ENCODE results near the gene NUP43. TPM values are rescaled to one million over a fixed set of nuclear protein-coding genes. Genes with fewer than 3 reads are reported as not detected.

The NUP43 gene
- total RNA-seq, 1 experiment from 2014 or later, result 79.1 TPM

DNA sequence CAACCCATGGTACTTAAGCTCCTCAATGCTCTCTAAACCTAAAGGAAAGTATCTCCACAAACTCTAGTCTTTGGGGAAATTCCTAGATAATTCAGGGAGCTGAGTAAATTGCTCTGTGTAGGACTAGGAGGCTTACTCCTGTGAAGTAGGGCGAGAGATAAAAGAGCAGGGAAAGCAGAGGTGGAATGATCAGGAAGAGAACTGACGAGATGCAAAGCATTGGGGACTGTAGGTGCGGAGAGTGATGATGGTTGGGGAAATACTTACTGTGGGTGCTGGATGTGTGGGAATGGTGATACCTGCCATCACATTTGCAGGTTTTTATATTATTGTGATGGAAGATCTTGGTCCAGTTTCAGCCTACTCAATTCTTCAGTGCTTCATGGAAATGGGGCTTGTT lies 26.8 kb downstream of the NUP43 start:
- Mint-ChIP-seq H3K9me3 (no peaks in the 10 kb centered on the region), H3K27me3 (ENCODE audit: low read depth) (no peaks in the 10 kb centered on the region), H3K4me1 (peaks cover 17% of the 10 kb centered on the region), H3K4me3 (no peak overlapping the region), H3K36me3 (peaks cover 3% of the 10 kb centered on the region; the same call in 1 of the 2 replicates), H3K27ac (peak overlapping the region; percentile 31)
- no peak for TF ChIP-seq IRF2 (CRISPR knock-in tag; IDR thresholded peaks at IDR 0.05; ENCODE audit: borderline replicate concordance, low read depth)
- no peak for TF ChIP-seq ZNF416 (CRISPR knock-in tag; IDR thresholded peaks at IDR 0.05)
- no peak for TF ChIP-seq ZNF219 (CRISPR knock-in tag; IDR thresholded peaks at IDR 0.05; ENCODE audit: borderline replicate concordance)
- no peak for TF ChIP-seq ELF4 (CRISPR knock-in tag; IDR thresholded peaks at IDR 0.05; ENCODE audit: low read depth)
- DNase-seq (ENCODE audit: low spot score), result no peak
- no peak for ATAC-seq
- ChIA-PET CTCF (no interaction called here), POLR2A (no interaction called here)

DNA sequence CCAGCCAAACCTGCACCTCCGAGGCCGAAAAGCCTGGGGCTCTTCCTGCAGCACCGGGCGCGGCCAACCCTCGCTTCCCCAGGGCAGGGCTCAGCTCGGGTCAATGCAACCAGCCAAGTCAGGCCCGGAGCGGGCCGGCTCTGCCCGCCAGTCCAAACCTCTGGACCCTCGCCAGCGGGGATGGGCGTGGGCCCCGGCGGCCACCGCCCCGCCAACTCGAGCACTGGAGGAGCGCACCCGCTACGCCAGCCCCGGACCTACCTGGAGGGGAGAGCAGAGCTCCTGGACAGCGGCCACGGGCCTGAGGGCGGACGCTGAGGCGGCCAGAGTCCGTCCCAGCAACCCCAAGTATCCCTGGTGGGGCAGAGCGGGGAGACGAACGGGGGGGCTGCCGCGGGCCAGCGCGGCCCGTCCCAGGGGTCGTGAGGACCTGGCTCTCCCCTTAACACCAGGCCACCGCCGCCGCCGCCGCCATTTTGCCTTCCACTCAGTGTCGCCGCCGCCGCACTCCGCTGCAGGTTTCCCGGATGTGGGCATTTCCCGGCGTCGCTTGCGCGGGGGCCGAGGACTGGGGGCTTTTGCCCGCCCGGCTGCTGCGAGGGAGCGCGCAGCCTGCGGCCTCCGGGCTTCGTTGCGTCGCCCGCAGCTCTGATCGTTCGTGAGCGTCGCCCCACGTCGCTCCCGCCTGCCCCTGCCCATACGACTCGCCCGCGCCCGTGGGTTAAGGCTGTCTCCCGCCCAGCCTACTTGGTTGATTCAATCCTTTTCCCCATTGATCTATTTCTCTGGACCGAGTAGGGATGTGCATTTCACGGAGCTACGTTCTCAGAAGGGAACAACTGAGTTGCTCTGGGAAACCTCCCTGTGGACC lies 28.5 kb downstream of the NUP43 start, which contains the start of gene LATS1:
TSS of gene LATS1 (minus strand) at position 514 of the 871 bp plus-strand sequence. CDS start 15,975 bp downstream, outside the sequence.
- ATAC-seq, result peak; percentile 87
- Mint-ChIP-seq H3K4me1 (peaks cover 17% of the 10 kb centered on the region), H3K27me3 (ENCODE audit: low read depth) (no peaks in the 10 kb centered on the region), H3K4me3 (peak within 1 kb of the TSS; percentile 84), H3K36me3 (0 out of 2 replicates have a peak, but pooled peaks cover under 1% of the 10 kb centered on the region), H3K9me3 (no peaks in the 10 kb centered on the region), H3K27ac (peak within 1 kb of the TSS; percentile 93)
- peak; percentile 85 for DNase-seq (ENCODE audit: low spot score)
- ChIA-PET POLR2A (interaction anchor here (0.5 to 1.3 kb wide), 6 partner anchors 13 to 70 kb away, joined by 3 to 4 read pairs (median 3); partner anchors contain the start of gene PCMT1), CTCF (interaction anchor here (0.8 to 1.5 kb wide), 3 partner anchors 15 to 364 kb away, joined by 3 to 5 read pairs (median 4); partner anchors contain the start of gene NUP43)
- 0 out of 2 replicates have a peak, but pooled peaks have one; percentile 41 for TF ChIP-seq SMAD4 (CRISPR knock-in tag; IDR thresholded peaks at IDR 0.05)
- TF ChIP-seq IRF2 (CRISPR knock-in tag; IDR thresholded peaks at IDR 0.05; ENCODE audit: borderline replicate concordance, low read depth), result no peak
- TF ChIP-seq MXD4 (CRISPR knock-in tag; IDR thresholded peaks at IDR 0.05; ENCODE audit: borderline replicate concordance), result no peak
- TF ChIP-seq HMGA2 (CRISPR knock-in tag; IDR thresholded peaks at IDR 0.05), result no peak
- TF ChIP-seq NFATC4 (CRISPR knock-in tag; IDR thresholded peaks at IDR 0.05), result no peak
- TF ChIP-seq, protein P1, sequence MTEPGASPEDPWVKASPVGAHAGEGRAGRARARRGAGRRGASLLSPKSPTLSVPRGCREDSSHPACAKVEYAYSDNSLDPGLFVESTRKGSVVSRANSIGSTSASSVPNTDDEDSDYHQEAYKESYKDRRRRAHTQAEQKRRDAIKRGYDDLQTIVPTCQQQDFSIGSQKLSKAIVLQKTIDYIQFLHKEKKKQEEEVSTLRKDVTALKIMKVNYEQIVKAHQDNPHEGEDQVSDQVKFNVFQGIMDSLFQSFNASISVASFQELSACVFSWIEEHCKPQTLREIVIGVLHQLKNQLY (CRISPR knock-in tag; IDR thresholded peaks at IDR 0.05), result no peak
- no peak for TF ChIP-seq ZNF138 (CRISPR knock-in tag; conservative IDR thresholded peaks at IDR 0.05)
- TF ChIP-seq SP1 (CRISPR knock-in tag; conservative IDR thresholded peaks at IDR 0.05), result peak; percentile 52; the same call in 1 of the 2 replicates
- TF ChIP-seq JUN (CRISPR knock-in tag; IDR thresholded peaks at IDR 0.05), result no peak; the same call in 1 of the 2 replicates
- 0 out of 2 replicates have a peak, but pooled peaks have one; percentile 58 for TF ChIP-seq EMX1 (CRISPR knock-in tag; IDR thresholded peaks at IDR 0.05)
- TF ChIP-seq RORB (CRISPR knock-in tag; IDR thresholded peaks at IDR 0.05), result no peak
- TF ChIP-seq NR1H2 (CRISPR knock-in tag; IDR thresholded peaks at IDR 0.05), result no peak
- TF ChIP-seq, protein P2, sequence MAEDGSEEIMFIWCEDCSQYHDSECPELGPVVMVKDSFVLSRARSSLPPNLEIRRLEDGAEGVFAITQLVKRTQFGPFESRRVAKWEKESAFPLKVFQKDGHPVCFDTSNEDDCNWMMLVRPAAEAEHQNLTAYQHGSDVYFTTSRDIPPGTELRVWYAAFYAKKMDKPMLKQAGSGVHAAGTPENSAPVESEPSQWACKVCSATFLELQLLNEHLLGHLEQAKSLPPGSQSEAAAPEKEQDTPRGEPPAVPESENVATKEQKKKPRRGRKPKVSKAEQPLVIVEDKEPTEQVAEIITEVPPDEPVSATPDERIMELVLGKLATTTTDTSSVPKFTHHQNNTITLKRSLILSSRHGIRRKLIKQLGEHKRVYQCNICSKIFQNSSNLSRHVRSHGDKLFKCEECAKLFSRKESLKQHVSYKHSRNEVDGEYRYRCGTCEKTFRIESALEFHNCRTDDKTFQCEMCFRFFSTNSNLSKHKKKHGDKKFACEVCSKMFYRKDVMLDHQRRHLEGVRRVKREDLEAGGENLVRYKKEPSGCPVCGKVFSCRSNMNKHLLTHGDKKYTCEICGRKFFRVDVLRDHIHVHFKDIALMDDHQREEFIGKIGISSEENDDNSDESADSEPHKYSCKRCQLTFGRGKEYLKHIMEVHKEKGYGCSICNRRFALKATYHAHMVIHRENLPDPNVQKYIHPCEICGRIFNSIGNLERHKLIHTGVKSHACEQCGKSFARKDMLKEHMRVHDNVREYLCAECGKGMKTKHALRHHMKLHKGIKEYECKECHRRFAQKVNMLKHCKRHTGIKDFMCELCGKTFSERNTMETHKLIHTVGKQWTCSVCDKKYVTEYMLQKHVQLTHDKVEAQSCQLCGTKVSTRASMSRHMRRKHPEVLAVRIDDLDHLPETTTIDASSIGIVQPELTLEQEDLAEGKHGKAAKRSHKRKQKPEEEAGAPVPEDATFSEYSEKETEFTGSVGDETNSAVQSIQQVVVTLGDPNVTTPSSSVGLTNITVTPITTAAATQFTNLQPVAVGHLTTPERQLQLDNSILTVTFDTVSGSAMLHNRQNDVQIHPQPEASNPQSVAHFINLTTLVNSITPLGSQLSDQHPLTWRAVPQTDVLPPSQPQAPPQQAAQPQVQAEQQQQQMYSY (CRISPR knock-in tag; IDR thresholded peaks at IDR 0.05), result no peak
- TF ChIP-seq, protein P3, sequence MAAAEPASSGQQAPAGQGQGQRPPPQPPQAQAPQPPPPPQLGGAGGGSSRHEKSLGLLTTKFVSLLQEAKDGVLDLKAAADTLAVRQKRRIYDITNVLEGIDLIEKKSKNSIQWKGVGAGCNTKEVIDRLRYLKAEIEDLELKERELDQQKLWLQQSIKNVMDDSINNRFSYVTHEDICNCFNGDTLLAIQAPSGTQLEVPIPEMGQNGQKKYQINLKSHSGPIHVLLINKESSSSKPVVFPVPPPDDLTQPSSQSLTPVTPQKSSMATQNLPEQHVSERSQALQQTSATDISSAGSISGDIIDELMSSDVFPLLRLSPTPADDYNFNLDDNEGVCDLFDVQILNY (CRISPR knock-in tag; IDR thresholded peaks at IDR 0.05), result no peak; the same call in 1 of the 2 replicates
- TF ChIP-seq ZNF671 (CRISPR knock-in tag; IDR thresholded peaks at IDR 0.05), result no peak
- no peak; the same call in 1 of the 2 replicates for TF ChIP-seq TP53 (CRISPR knock-in tag; IDR thresholded peaks at IDR 0.05)
- TF ChIP-seq JAZF1 (CRISPR knock-in tag; IDR thresholded peaks at IDR 0.05), result no peak
- TF ChIP-seq, protein P4, sequence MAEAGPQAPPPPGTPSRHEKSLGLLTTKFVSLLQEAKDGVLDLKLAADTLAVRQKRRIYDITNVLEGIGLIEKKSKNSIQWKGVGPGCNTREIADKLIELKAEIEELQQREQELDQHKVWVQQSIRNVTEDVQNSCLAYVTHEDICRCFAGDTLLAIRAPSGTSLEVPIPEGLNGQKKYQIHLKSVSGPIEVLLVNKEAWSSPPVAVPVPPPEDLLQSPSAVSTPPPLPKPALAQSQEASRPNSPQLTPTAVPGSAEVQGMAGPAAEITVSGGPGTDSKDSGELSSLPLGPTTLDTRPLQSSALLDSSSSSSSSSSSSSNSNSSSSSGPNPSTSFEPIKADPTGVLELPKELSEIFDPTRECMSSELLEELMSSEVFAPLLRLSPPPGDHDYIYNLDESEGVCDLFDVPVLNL (CRISPR knock-in tag; IDR thresholded peaks at IDR 0.05; ENCODE audit: borderline replicate concordance, low read depth), result no peak
- TF ChIP-seq, protein P5, sequence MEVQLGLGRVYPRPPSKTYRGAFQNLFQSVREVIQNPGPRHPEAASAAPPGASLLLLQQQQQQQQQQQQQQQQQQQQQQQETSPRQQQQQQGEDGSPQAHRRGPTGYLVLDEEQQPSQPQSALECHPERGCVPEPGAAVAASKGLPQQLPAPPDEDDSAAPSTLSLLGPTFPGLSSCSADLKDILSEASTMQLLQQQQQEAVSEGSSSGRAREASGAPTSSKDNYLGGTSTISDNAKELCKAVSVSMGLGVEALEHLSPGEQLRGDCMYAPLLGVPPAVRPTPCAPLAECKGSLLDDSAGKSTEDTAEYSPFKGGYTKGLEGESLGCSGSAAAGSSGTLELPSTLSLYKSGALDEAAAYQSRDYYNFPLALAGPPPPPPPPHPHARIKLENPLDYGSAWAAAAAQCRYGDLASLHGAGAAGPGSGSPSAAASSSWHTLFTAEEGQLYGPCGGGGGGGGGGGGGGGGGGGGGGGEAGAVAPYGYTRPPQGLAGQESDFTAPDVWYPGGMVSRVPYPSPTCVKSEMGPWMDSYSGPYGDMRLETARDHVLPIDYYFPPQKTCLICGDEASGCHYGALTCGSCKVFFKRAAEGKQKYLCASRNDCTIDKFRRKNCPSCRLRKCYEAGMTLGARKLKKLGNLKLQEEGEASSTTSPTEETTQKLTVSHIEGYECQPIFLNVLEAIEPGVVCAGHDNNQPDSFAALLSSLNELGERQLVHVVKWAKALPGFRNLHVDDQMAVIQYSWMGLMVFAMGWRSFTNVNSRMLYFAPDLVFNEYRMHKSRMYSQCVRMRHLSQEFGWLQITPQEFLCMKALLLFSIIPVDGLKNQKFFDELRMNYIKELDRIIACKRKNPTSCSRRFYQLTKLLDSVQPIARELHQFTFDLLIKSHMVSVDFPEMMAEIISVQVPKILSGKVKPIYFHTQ (CRISPR knock-in tag; IDR thresholded peaks at IDR 0.05), result no peak
